GM19023 (cell line): ENCODE results near the gene PTPN1.
"Not testable (repeated sequence)": the region's sequence is repeated elsewhere in the genome, so short reads cannot be mapped to it uniquely, and the experiment has no call there.

ENCODE experiments used
- ATAC-seq: cut with Tn5 transposase; IDR thresholded peaks from one replicate; pipeline ENCODE4 v1.9.1; 2021; ENCODE audit warnings: mild to moderate bottlenecking, moderate library complexity; ENCODE audit not compliant: unreplicated experiment

Gene PTPN1

DNA sequence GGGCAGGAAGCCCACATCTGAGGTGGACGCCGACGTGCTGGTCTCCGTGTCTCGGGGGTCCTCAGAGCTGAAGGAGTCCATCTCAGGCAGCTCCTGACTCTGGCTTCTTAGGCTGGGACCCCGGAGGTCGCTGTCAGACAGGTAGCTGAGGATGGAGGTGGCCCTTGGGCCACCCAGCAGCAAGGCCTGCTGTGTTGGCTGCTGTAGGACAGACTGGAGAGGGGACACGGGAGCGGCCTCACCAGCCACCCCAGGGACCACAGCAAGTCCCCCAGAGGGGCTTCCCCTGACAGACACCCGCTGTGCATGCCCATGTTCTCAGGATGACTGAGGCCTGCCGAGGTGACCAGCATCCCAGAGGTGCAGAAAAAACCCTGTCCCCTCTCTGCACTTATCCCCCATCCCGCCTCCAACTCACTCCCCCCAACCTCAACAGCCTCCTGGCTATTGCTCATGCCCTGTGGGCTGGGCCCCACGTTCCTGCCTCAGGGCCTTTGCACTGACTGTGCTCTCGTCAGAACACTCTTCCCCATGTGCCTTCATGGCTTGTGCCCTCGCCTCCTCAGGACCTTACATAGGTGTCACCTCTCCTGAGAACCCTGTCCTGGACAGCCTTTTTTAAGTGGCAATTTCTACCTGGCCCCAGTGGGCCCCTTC, 92.4 kb downstream of the PTPN1 start:
- no peak for ATAC-seq

DNA sequence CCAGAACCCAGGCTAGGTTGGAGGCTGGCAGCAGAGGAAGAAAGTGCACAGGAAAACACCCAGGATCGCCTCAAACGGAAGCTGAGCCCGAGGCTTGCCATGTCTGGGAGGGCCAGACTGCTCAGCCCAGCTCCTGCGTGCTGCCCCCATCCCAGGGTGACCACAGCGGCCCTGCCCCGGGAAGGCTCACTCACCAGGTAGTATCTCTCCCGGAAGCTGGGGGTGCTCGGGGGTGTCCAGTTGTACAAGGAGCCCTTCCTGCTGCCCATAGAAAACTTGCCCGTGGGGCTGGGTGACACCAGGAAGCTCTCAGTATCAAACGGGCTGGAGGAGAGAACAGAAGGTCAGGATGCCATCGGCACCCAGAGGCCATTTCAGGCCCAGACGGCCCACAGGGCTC, 94.3 kb downstream of the PTPN1 start:
- no peak for ATAC-seq

DNA sequence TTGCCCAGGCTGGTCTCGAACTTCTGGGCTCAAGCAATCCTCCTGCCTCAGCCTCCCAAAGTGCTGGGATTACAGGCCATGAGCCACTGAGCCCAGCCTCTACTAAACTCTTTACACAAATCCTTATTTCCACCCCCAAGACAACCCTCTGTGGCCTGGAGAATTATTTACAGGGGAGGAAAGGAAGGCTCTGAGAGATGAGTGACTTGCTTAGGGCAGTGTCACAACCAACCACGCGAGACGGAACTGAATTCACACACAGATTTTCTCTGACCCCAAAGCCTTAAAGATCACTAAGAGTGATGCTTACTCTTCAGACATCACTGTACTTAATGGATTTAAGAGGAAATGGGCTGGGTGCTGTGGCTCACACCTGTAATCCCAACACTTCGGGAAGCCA, 95.0 kb downstream of the PTPN1 start:
- no peak for ATAC-seq

DNA sequence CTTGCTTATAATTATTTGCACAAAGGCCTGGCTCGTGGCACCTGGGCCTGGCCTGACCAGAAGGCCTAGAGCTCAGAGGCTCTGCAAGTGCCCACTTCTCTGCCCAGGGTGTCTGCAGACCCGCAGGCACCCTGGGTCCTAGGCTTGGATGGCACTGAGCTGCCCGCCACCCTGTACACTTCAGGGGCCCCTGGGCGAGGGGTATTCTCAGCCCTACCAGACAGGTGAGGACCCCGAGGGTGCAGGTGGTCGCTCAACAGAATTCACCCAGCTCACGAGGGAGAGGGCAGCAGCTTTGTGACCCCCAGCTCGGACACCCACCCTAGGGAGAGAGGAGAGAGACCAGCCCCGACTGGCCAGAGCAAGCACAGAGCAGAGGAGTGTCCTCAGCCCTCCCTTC, 97.3 kb downstream of the PTPN1 start:
- ATAC-seq: no peak

DNA sequence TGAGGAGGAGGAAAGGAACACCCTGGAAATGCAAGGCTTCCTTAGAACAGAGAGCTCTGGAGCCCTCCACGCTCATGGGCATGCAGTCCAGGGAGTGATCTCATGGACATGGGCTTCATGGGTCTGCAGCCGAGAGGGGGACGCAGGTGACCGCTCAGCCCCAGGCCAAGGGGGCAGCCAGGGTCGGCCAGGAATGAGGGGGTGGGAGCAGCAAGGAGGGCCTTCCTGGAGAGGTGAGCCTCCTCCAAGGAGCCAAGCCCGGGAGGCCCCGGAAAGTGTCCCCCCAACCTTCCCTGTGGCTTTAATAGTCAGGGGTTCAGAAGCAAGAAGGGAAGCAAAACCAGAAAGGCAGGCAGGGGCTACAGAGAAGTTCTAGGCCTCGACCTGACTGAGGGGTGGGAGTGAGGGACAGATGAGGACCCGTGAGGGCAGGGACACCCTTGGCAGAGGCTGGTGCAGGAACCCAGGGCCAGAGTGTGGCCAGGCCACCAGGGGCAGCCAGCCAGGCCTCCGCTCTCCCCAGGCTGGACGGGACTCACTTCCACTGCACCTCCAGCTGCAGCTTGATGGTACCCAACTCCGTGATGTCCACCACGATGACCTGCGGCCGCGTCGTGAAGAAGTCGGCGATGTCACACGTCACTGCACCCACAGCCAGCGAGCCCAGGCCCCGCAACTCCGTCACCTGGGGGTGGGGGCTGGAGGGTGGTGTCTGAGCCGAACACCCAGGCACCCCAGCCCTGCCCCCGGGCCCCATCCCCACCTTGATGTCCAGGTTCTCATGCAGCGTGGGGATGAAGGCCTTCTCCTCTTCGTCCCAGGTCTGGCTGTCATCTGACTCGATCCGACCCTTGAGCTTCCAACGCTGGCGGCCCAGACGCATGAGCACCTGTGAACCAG, 97.9 kb downstream of the PTPN1 start:
- ATAC-seq: no peak

DNA sequence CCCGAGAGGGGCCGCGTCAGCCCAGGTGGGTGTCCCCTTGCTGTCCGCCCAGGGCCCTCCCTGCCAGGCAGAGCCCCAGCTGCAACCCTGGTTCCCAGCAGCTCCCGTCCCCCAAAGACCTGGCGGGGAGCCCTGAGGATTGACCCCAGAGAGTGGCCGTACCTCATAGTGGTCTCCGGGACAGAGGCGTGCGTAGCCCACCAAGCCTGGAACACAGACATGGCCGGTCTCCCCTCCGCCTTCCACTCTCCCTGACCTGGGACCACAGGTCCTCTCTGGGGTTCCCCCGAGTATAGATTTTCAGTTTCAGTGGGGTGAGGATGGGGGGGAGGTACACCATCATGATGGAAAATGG, 98.5 kb downstream of the PTPN1 start:
- ATAC-seq: no peak

DNA sequence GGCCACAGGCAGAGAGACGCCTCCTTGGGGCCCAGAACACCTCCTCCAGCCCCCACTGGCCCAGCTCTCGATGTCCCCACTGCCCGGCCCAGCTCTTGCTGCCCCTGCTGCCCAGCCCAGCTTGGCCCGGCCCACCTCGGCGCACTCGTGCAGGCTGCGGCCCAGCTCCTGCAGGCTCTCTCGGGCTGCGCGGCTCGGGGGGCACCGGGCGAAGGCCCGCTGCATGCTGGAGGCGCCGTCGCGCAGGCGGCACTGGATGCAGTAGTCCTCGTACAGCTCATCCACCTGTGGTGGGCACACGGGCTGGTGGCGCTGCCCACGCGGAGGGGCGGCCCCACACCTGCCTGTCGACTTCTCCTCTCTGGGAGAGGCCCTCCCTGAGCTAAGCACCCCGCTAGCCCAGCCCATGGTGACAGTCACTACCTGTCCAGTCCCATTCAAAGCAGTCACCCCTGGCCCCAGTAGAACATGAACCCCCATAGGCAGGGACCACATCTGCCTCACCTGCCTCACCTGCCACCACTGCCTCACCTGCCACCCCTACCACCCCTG, 99.3 kb downstream of the PTPN1 start:
- no peak for ATAC-seq

DNA sequence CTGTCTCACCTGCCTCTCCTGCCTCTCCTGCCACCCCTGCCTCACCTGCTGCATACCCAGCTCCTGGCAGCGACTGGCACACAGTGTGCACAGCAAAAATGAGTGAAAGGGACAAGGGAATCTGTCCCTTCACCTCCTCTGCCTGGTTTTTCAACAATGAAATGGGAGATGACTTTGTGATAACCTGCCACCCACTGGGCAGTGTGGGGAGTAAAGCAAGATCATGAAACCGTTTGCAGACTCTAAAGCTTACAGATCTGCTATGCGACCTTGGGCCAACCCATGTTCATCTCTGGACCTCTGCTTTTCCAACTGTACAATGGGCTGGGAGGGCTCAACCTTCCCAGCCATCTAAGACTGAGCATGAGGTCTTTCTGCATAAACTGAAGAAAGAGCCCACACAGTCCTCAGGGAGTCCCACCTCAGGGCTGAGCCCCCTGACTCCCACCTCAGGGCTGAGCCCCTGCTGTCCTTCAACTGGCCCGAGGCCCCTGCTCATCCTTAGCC, 100.1 kb downstream of the PTPN1 start:
- ATAC-seq: no peak

DNA sequence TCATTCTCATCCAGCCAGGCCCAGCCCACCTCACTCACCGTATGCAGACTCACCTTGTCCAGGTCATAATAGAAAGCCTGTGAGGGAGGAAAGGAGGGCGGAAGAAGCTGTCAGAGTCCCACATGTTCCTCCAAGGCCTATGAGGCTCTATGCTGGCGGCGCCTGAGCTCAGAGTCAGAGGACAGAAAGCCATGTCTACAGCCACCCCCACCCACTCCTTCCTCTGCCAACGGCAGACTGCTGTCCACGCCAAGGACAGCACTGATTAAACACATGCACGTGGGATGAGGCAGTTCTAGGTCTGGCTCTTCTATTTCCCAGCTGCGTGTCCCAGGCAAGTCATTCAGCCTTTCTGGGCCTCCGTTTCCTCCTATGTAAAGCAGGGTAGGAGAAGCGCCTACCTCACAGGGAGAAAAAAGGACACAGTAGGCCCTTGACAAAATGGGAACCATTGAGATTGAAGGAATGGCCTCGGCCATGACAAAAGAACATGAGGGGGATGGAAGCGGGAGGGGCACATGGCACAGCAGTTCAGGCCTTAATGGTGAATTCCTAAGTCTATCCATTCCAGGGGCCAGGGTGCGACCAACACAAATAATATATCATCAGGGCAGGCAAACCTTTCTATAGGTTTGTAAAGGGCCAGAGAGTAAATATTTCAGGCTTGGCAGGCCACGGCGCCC, 101.1 kb downstream of the PTPN1 start:
- no peak for ATAC-seq

DNA sequence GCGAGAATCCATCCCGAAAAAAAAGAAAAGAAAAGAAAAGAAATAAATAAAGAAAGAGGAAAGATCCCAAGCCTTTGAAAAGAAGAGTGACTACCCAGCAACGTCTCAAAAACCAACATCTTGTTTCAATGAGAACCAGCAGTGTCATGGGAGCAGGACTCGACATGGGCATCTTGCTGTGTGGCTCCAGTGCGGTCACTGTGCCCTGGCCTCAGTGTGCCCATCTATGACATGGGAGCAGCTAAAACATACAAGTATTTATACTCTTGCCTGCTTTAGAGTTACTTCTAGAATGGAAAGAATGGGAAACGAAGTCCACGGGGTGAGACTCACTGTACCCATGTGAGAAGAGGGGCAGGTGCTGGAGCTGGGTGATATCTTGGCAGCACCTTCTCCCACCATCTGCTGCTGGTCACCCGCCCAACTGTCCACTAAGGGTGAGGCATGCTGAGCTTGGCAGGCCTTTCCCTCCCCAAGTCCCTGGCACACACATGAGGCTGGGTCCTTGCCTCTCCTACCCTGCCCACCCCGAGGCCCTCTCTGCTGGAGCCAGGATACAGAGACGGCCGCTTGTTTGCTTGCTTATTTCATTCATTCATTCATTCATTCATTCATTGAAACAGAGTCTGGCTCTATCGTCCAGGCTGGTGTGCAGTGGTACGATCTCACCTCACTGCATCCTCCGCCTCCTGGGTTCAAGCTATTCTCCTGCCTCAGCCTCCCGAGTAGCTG, 103.4 kb downstream of the PTPN1 start:
- ATAC-seq: no peak

DNA sequence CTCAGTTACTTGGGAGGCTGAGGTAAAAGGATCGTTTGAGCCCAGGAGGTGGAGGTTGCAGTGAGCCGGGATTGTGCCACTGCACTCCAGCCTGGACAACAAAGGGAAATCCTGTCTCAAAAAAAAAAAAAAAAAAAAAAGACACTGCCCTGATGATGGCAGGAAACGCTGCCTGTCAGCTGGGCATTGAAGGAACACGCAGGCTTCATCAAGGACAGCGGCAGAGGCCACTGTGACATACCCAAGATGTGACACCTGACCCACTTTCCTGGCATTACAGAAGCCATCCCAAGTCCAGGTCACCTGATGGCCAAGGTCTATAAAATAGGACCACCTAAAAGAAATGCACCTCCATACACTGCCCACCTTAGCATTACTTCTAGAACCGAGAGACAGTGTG, 105.2 kb downstream of the PTPN1 start:
- ATAC-seq: no peak

DNA sequence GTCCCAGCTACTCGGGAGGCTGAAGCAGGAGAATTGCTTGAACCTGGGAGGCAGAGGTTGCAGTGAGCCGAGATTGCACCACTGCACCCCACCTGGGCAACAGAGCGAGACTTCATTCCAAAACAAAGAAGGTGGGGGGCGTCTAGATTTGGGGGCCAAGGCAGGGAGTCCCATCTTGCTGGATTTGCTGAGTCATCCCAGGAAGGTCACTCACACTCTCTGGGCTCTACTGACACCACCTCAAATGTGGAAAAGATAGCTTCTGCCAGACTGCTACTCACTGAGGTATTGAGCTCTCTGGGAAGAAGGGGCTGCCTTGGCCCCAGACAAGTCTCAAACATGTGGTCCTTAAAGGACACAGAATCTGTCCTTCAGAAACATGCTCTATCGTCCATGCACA, 106.8 kb downstream of the PTPN1 start:
- ATAC-seq: no peak

DNA sequence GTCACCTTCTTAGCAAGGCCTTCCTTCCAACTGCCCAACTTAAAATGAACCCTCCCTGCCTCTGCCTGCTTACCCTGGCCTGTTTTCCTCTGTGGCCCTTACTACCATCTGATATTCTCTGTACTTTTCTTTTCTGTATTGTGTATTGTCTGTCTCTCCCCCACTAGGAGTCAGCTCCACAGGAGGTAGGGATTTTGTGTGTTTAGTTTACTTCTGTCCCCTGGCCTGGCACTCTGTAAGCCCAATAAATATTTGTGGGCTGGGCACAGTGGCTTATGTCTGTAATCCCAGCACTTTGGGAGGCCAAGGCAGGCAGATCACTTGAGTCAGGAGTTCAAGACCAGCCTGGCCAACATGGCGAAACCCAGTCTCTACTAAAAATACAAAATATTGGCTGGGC, 108.4 kb downstream of the PTPN1 start:
- ATAC-seq: no peak

DNA sequence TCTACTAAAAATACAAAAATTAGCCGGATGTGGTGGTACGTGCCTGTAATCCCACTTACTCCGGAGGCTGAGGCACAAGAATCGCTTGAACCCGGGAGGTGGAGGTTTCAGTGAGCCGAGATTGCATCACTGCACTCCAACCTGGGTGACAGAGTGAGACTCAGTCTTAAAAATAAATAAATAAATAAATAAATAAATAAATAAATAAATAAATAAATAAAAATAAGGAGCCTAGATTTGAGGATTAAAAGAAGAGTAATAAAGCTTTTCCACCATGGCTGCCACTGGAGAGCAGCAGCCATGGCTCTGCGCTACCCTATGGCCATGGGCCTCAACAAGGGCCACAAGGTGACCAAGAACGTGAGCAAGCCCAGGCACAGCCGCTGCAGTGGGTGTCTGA, 110.3 kb downstream of the PTPN1 start:
- not testable (repeated sequence) for ATAC-seq

DNA sequence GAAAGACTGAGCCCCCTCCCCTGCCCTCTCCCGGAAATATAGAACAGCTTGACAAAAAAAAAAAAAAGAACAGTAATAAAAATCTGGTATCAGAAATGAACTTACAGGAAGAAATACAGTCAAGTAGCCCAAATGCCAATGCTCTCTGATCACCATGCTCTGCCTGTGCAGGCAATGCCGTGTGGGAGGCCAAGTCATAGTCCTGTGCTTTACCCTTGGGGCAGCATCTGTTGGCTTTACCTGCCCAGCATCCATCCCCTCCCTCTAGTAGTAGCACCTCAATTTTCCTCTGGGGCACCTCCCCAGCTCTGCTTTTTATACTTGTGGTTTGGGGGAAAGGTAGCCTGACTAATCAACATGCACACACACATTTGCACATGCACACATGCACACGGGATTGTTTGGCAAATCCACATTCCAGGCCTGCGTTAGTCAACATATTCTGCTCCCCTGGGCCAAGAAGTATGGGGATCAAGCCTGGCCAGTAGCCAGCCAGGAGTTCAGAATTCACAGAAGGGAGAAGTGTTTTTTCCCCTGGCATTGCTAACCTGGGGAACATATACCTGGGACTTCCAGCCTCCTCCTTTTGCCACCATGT, 111.0 kb downstream of the PTPN1 start:
- no peak for ATAC-seq

DNA sequence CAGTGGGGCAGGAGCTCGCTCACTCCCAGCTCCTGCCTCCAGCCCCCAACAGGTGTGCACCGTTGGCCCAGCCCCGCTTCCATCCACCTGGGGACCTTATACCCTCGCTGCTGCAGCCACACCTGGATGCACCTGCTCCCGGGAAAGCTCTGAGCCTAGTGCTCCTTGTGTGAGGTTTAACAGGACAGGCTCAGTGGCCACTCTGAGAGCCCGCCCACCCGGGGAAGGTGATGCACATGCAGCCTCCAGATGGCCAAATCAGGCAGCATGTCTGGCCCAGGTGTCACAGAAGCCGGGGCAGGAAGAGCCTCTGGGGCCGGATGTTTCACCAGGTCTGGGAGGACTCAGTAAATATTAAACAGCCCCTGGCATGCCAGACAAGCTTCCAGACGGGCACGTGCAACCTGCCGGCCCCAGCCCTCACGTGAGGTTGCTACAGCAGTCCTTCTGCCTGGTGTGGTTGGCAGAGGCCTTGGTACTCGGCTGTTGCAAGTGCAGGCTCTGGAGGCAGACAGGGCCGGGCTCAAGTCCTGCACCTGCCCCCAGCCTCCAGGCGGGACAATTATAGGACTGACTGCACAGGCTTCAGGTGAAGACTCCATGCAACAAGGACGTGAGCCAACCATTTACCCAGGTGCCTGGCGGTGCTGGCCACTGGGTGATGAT, 114.3 kb downstream of the PTPN1 start:
- ATAC-seq: no peak

DNA sequence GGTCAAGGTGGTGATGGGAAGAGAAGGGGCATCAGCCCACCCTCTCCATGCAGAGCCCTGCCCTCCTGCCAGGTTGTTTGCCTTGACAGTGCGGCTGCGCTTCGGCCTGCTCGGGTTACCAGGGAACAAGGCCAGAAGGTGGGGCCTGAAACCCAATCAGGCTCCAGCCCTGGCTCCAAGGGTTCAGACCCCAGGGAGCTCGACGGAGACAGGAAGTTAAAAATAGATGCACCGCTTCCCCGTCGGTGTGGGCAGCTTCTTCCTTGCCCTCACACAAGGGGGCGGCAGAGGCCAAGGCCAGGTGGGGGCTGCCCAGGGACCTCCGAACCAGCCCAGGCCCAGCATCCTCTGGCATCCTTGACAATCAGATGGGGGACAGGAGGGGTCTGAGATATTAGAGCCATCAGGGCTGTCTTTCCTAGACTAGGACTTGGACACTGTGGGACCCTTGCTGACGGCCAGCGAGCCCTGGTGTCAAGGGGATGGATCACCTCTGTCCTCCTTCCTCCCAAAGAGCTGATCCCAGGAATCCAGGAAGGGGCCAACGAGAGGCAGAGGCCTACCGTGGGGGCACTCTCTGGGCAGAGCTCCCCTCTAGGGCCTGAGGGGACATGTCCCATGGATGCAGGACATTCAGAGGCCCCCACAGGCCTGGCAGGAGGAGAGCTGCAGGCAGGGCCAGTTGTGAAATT, 115.9 kb downstream of the PTPN1 start:
- ATAC-seq: no peak

DNA sequence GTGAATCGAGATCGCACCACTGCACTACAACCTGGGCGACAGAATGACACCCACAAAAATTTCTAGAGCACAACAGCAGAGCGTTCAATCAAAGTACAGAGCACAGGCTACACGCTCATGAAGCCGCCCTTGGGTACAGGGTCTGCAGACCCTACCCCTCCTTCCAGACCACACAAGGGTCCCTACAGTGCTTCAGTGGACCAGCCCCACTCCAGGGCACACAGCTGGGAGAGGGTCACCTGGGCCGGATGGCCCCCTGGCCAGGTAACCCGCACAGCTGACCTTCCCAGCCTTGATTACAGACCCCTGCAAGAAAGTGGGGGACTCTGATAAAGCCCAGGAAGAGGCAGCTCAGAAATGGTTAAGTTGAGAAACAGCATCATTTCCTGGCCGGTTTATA, 117.6 kb downstream of the PTPN1 start:
- no peak for ATAC-seq

DNA sequence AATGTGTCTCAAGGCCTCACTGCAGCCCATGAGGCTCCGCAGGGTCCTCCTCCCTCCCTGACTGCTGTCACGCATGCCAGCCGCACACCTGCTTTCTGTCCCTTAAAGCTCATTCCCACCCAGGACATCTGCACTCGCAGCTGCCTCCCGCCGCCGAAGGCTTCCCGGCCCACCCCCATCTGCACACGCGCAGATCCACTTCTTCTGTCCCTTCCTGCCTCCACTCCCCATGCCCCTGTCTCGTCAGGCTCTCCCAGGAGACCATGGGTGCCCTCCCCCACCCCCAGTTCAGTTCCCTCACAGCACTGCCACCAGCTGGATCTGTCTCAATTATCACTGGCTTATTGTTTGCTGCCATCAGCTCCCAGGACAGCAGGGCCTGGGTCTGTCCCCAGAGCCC, 118.1 kb downstream of the PTPN1 start:
- ATAC-seq: no peak
